Activated T-cell treated with anti-CD3 and anti-CD28 coated beads, Interleukin-2, amount 50 U/mL, for 24 hours (primary cell): ENCODE measurements around the gene ANKRD34C.

ENCODE experiments used
- DNase-seq: peaks from one replicate; pipeline ENCODE4 v3.0.0-alpha.2; 2020
- H3K27ac Mint-ChIP-seq: 2 replicates; pipeline ENCODE4 v1.8.0; 2020; ENCODE audit warnings: mild to moderate bottlenecking, mixed read lengths
- H3K27me3 Mint-ChIP-seq: 2 replicates; pipeline ENCODE4 v1.8.0; 2020; ENCODE audit warnings: mixed read lengths
- H3K36me3 Mint-ChIP-seq: 2 replicates; pipeline ENCODE4 v1.8.0; 2020; ENCODE audit warnings: low read depth, mixed read lengths
- H3K4me1 Mint-ChIP-seq: 2 replicates; pipeline ENCODE4 v1.8.0; 2020; ENCODE audit warnings: low read depth, mixed read lengths
- H3K4me3 Mint-ChIP-seq: 2 replicates; pipeline ENCODE4 v1.8.0; 2020; ENCODE audit warnings: mild to moderate bottlenecking, moderate library complexity, mixed read lengths
- H3K9me3 Mint-ChIP-seq: 2 replicates; pipeline ENCODE4 v1.8.0; 2020; ENCODE audit warnings: mixed read lengths

Gene ANKRD34C

DNA sequence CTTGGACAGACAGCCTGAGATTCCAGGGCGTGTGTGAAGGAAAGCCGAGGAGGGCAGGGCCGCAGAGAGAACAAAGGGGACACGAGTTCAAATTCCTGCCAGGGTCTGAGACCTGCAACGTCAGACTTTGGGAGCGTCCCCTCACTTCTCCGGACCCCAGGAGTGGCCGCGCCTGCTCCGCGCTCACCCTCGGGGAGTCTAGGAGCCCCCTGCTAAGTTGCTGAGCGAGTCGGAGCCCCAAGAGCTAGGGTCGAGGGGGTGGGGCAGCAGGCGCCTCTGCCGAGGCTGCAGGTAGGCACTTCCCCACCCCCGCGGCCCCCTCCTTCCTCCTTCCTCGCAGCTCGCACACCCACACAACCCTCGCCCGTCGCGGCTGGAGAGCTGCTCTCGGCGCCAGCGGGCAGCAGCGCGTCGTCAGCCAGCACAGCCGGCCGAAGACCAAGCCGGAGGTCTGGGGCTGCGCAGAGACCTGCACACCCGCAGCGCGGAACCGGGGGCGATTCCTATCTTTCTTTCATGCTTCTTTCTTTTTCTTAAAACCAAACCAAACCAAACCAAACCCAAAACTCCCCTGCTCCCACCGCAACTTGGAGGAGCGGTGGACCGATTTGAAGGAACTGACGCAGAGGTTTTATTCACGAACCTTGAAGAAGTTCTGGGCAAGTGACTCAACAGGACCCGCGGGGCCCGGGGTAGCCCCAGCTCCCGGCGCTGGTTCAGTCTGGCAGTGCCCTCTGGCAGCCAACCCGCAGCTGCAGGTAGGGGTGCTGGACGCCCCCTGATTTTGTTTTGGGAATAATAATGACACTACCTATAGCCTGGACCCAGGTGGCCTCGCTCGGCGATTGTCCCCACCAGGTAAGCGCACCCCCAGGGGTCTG, at the start of gene ANKRD34C:
TSS of gene ANKRD34C (plus strand) at position 352 of the 881 bp plus-strand sequence. CDS start 10,563 bp downstream, outside the sequence.
- Mint-ChIP-seq H3K27me3 (peaks cover 83% of the 10 kb centered on the region), H3K9me3 (peaks cover 8% of the 10 kb centered on the region), H3K4me1 (peaks cover 3% of the 10 kb centered on the region), H3K36me3 (no peaks in the 10 kb centered on the region), H3K27ac (no peak within 1 kb of the TSS), H3K4me3 (no peak within 1 kb of the TSS)
- DNase-seq = no peak

DNA sequence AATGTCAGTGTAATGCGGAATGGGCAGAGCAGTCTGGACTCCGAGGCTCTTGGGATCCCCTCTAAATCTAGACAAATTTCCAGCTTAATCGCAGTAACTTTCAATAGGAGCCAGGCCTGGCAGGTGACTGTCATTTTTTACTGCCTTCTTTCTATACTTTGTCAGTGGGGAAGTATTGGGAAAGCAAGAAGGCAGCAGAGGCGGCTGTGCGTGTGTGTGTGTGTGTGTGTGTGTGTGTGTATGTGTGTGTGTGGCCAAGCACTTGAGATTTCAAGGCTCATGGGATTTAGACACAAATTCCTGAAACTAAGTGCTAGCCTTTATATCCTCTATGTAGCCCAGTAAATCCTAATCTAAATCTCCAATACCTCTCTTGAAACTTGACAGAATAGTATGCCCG, 49.3 kb upstream of the ANKRD34C start:
- Mint-ChIP-seq H3K36me3 (no peaks in the 10 kb centered on the region), H3K27me3 (peaks cover 35% of the 10 kb centered on the region), H3K27ac (no peak overlapping the region), H3K4me1 (no peaks in the 10 kb centered on the region), H3K4me3 (no peak overlapping the region), H3K9me3 (peaks cover 8% of the 10 kb centered on the region)
- no peak for DNase-seq

DNA sequence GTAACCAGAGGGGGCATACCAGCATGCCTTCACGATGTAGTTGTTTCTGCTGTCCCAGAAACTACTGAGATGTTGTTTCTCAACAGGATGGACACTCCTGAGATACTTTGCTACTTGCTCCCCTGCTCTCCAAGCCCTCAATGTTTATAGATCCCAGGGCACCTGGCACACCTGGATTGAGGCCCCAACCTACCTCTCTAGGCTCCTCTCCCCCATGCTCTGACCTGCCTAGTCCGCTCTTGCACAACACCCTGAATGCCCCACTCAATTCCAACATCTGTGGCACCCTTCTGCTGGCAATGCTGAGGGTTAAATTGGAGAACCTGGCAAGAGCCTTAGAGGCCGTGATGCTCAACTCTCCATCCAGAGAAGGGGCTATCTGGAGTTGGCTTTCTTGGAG, 42.5 kb upstream of the ANKRD34C start:
- Mint-ChIP-seq H3K4me1 (no peaks in the 10 kb centered on the region), H3K27ac (no peak overlapping the region), H3K4me3 (no peak overlapping the region), H3K36me3 (no peaks in the 10 kb centered on the region), H3K27me3 (peaks cover 25% of the 10 kb centered on the region), H3K9me3 (no peaks in the 10 kb centered on the region)
- DNase-seq = no peak

GRCh38 chr15:79243723-79244122, 38.8 kb upstream of the ANKRD34C start:
- Mint-ChIP-seq H3K36me3 (no peaks in the 10 kb centered on the region), H3K27ac (no peak overlapping the region), H3K9me3 (no peaks in the 10 kb centered on the region), H3K4me1 (no peaks in the 10 kb centered on the region), H3K27me3 (peaks cover 10% of the 10 kb centered on the region), H3K4me3 (no peak overlapping the region)
- DNase-seq = no peak

- Mint-ChIP-seq H3K27me3 (peaks cover 10% of the 10 kb centered on the region), H3K4me1 (no peaks in the 10 kb centered on the region), H3K27ac (no peak overlapping the region), H3K36me3 (no peaks in the 10 kb centered on the region), H3K9me3 (no peaks in the 10 kb centered on the region), H3K4me3 (no peak overlapping the region)
- DNase-seq = no peak
Measured at GRCh38 chr15:79244876-79245275, 37.6 kb upstream of the ANKRD34C start.

DNA sequence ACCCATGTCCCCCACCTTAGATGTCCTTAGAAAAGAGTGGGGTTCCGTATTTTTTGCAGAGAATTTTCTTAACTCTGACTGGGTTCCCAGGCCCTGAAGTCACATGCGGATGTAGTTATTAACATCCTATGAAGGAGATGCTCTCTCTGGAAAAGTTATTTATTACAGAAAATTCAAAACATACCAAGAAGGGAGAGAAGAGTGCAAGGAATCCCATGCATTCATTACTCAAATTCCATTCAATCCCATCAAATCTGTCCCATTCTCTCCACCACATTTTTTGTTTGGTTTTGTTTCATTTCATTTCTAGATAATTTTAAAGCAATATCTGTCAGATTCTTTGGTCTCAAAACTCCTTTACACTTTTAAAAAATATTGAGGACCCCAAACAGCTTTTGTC, 34.3 kb upstream of the ANKRD34C start:
- no peaks in the 10 kb centered on the region for H3K4me1 Mint-ChIP-seq
- no peak for DNase-seq
- H3K27ac Mint-ChIP-seq = no peak overlapping the region
- no peak overlapping the region for H3K4me3 Mint-ChIP-seq
- no peaks in the 10 kb centered on the region for H3K9me3 Mint-ChIP-seq
- no peaks in the 10 kb centered on the region for H3K36me3 Mint-ChIP-seq
- H3K27me3 Mint-ChIP-seq = peaks cover 15% of the 10 kb centered on the region

DNA sequence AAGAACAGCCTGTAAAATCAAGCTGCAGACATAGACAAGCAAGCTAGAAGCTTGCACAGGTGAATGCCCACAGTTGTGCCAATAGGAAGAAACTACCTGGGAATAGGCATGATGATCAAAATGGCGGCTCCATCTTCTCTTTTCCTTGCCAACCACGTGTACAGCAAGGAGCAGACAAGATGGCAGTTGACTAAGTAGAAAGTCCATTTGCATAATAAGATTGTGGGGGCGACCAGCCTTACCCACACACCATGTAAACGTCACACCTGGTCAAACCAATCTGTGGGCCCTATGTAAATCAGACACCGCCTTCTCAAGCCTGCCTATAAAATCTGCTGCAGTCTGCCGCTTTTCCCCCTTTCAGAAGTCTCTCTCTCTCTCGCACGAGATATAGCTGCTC, 25.1 kb upstream of the ANKRD34C start:
- no peaks in the 10 kb centered on the region for H3K4me1 Mint-ChIP-seq
- H3K27me3 Mint-ChIP-seq = peaks cover 51% of the 10 kb centered on the region
- H3K36me3 Mint-ChIP-seq = no peaks in the 10 kb centered on the region
- no peak overlapping the region for H3K4me3 Mint-ChIP-seq
- DNase-seq = no peak
- no peaks in the 10 kb centered on the region for H3K9me3 Mint-ChIP-seq
- no peak overlapping the region for H3K27ac Mint-ChIP-seq

- H3K4me3 Mint-ChIP-seq = no peak overlapping the region
- H3K36me3 Mint-ChIP-seq = no peaks in the 10 kb centered on the region
- no peaks in the 10 kb centered on the region for H3K9me3 Mint-ChIP-seq
- H3K4me1 Mint-ChIP-seq = no peaks in the 10 kb centered on the region
- peaks cover 33% of the 10 kb centered on the region for H3K27me3 Mint-ChIP-seq
- DNase-seq = no peak
- no peak overlapping the region for H3K27ac Mint-ChIP-seq
Measured at GRCh38 chr15:79261836-79262235, 20.7 kb upstream of the ANKRD34C start.

DNA sequence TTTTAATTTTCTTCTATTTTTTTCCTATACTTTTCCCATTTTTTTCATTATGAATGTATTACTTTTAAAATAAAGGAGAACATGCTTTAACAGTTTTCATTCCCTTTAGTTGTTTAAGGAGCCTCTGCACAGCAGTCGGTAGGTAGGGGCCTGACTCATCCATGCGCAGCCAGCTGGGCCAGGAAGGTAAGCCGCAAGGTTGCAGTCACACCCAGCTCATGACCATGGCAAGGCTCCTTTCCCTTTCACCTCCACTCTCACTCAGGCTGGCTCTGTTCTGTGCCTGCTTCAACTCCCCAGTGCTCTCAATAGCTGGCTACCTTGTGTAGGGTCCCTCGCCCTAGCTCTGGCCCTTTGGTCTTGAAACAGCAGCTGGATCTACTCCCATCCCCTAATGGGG, 17.4 kb upstream of the ANKRD34C start:
- no peak for DNase-seq
- Mint-ChIP-seq H3K27me3 (peaks cover 44% of the 10 kb centered on the region), H3K27ac (no peak overlapping the region), H3K9me3 (no peaks in the 10 kb centered on the region), H3K36me3 (no peaks in the 10 kb centered on the region), H3K4me3 (no peak overlapping the region), H3K4me1 (no peaks in the 10 kb centered on the region)

GRCh38 chr15:79265987-79266579, 16.4 kb upstream of the ANKRD34C start:
- Mint-ChIP-seq H3K4me3 (no peak overlapping the region), H3K9me3 (no peaks in the 10 kb centered on the region), H3K36me3 (no peaks in the 10 kb centered on the region), H3K27ac (no peak overlapping the region), H3K4me1 (no peaks in the 10 kb centered on the region), H3K27me3 (peaks cover 41% of the 10 kb centered on the region)
- no peak for DNase-seq

GRCh38 chr15:79283252-79284048, 928 bp downstream of the ANKRD34C start:
- peak; percentile 55 for DNase-seq
- no peak overlapping the region for H3K4me3 Mint-ChIP-seq
- peaks cover 90% of the 10 kb centered on the region for H3K27me3 Mint-ChIP-seq
- H3K9me3 Mint-ChIP-seq = peaks cover 8% of the 10 kb centered on the region
- H3K36me3 Mint-ChIP-seq = no peaks in the 10 kb centered on the region
- no peak overlapping the region for H3K27ac Mint-ChIP-seq
- peaks cover 3% of the 10 kb centered on the region for H3K4me1 Mint-ChIP-seq

GRCh38 chr15:79290642-79291275, 8.2 kb downstream of the ANKRD34C start:
- Mint-ChIP-seq H3K4me3 (no peak overlapping the region), H3K27ac (no peak overlapping the region), H3K4me1 (peaks cover 12% of the 10 kb centered on the region), H3K9me3 (no peaks in the 10 kb centered on the region), H3K36me3 (no peaks in the 10 kb centered on the region), H3K27me3 (peaks cover 34% of the 10 kb centered on the region)
- DNase-seq = no peak

- Mint-ChIP-seq H3K27me3 (peaks cover 25% of the 10 kb centered on the region), H3K36me3 (no peaks in the 10 kb centered on the region)
- no peak for DNase-seq
Measured at GRCh38 chr15:79292011-79292410, 9.5 kb downstream of the ANKRD34C start.

GRCh38 chr15:79294075-79294474, 11.6 kb downstream of the ANKRD34C start:
- Mint-ChIP-seq H3K4me1 (peaks cover 12% of the 10 kb centered on the region), H3K27me3 (peaks cover 18% of the 10 kb centered on the region), H3K36me3 (no peaks in the 10 kb centered on the region), H3K4me3 (no peak overlapping the region), H3K27ac (no peak overlapping the region), H3K9me3 (no peaks in the 10 kb centered on the region)
- DNase-seq = no peak

More at GRCh38 chr15:79292011-79292410, 9.5 kb downstream of the ANKRD34C start:
- Mint-ChIP-seq H3K4me1 (peaks cover 12% of the 10 kb centered on the region), H3K27ac (no peak overlapping the region), H3K9me3 (no peaks in the 10 kb centered on the region), H3K4me3 (no peak overlapping the region)
